Measurements from ENCODE around the gene TMEM217.

TMEM217 gene

GRCh38 chr6:37171970-37172812 is 85.8 kb downstream of the TMEM217 start:
- Histone ChIP-seq H3K4me1 (ENCODE audit: control insufficient read depth, insufficient read depth, low read length) (peaks cover 24% of the 10 kb centered on the region), H3K9ac (ENCODE audit: low read depth, low read length) (peak overlapping the region; percentile 82), H3K4me3 (ENCODE audit: low read depth, low read length) (peak overlapping the region; percentile 93), H3K36me3 (ENCODE audit: control insufficient read depth, insufficient read depth, low read length) (peaks cover 46% of the 10 kb centered on the region), H3K27ac (ENCODE audit: low read depth, low read length) (peak overlapping the region; percentile 87), H3K9me3 (ENCODE audit: control insufficient read depth, insufficient read depth, low read length) (no peaks in the 10 kb centered on the region), H3K27me3 (ENCODE audit: control insufficient read depth, insufficient read depth, low read length) (0 out of 2 replicates have a peak, but pooled peaks cover 3% of the 10 kb centered on the region)

DNA sequence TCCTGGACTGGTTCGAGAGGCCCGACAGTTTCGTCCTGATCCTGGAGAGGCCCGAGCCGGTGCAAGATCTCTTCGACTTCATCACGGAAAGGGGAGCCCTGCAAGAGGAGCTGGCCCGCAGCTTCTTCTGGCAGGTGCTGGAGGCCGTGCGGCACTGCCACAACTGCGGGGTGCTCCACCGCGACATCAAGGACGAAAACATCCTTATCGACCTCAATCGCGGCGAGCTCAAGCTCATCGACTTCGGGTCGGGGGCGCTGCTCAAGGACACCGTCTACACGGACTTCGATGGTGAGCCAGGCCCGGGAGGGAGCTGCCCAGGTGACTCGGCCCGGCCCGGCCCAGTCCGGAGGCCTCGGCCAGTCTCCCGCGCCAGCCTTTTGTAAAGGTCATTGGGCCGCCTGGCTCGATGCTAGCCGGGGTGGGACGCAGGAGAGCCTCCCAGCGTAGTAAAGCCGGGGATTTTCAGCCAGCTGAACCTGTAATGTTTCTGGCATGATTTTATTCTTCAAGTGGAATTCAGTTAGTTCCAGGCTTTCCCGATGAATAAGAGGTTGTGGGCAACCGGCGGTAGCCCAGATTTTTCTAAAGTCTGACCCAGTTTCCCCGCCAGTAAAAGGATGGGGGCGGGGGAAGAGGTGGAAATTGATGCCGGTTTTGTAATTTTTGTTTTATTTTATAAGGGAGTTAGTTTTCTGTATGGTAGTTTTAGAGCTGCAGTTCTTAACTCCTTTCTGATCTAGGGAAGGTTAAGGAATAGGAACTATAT is 86.6 kb downstream of the TMEM217 start:
- H3K4me3 ChIP-seq (ENCODE audit: low read depth, low read length): peak overlapping the region; percentile 93
- H3K27ac ChIP-seq (ENCODE audit: low read depth, low read length): peak overlapping the region; percentile 87
- H3K27me3 ChIP-seq (ENCODE audit: control insufficient read depth, insufficient read depth, low read length): 0 out of 2 replicates have a peak, but pooled peaks cover 3% of the 10 kb centered on the region
- peaks cover 24% of the 10 kb centered on the region for H3K4me1 ChIP-seq (ENCODE audit: control insufficient read depth, insufficient read depth, low read length)
- no peaks in the 10 kb centered on the region for H3K9me3 ChIP-seq (ENCODE audit: control insufficient read depth, insufficient read depth, low read length)
- H3K9ac ChIP-seq (ENCODE audit: low read depth, low read length): peak overlapping the region; percentile 82
- H3K36me3 ChIP-seq (ENCODE audit: control insufficient read depth, insufficient read depth, low read length): peaks cover 46% of the 10 kb centered on the region

DNA sequence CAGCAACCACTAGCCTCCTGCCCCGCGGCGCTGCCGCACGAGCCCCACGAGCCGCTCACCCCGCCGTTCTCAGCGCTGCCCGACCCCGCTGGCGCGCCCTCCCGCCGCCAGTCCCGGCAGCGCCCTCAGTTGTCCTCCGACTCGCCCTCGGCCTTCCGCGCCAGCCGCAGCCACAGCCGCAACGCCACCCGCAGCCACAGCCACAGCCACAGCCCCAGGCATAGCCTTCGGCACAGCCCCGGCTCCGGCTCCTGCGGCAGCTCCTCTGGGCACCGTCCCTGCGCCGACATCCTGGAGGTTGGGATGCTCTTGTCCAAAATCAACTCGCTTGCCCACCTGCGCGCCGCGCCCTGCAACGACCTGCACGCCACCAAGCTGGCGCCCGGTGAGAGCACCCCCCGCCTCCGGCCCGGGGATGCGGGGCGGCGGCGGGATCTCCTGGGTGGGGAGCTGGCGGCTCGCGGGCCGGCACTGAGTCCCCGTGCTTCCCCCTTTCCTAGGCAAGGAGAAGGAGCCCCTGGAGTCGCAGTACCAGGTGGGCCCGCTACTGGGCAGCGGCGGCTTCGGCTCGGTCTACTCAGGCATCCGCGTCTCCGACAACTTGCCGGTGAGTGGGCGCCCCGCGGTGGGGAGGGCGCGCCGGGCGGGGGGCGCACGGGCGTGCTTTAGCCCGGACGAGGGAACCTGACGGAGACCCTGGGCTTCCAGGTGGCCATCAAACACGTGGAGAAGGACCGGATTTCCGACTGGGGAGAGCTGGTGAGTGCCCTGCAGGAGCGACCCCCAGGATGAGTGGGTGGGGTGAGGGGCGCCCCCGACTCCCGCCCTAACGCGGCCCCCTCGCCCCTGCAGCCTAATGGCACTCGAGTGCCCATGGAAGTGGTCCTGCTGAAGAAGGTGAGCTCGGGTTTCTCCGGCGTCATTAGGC is 87.4 kb downstream of the TMEM217 start:
- Histone ChIP-seq H3K9ac (ENCODE audit: low read depth, low read length) (peak overlapping the region; percentile 82), H3K27me3 (ENCODE audit: control insufficient read depth, insufficient read depth, low read length) (0 out of 2 replicates have a peak, but pooled peaks cover 3% of the 10 kb centered on the region), H3K4me1 (ENCODE audit: control insufficient read depth, insufficient read depth, low read length) (peaks cover 24% of the 10 kb centered on the region), H3K9me3 (ENCODE audit: control insufficient read depth, insufficient read depth, low read length) (no peaks in the 10 kb centered on the region), H3K4me3 (ENCODE audit: low read depth, low read length) (peak overlapping the region; percentile 93), H3K36me3 (ENCODE audit: control insufficient read depth, insufficient read depth, low read length) (peaks cover 40% of the 10 kb centered on the region), H3K27ac (ENCODE audit: low read depth, low read length) (peak overlapping the region; percentile 87)

DNA sequence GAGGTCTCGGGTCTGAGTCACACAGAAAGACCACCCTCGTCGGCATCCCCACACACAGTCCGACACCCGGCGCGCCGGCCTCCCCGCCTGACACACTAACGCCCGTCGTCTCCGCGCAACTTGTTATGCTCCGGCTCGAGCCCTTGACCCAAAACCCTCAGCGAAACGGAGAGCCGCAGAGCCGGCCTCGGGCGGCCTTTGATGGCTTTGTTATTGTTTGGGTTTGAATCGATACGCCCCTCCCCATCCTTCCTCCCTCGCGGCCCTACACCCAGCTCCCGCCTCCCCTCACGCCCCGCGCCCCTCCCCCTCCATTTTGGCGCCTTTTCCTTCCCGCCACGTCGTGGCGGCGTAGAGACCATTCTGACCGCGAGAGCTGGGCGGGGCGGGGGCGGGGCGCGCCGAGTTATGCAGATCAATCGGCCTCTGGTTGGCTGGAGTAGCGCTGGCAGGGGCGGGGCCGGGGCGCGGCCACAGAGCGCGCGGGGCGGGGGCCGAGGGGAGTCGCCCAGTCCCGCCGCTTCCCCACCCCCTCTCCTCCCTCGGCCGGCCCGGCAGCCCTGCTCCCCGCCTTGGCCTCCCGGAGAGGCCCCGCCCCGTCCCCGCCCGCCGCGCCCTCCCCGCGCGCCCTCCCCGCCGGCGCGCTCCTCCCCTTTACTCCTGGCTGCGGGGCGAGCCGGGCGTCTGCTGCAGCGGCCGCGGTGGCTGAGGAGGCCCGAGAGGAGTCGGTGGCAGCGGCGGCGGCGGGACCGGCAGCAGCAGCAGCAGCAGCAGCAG is 88.3 kb downstream of the TMEM217 start, which contains the start of gene PIM1:
Gene PIM1 (plus strand): TSS at position 657 of the 777 bp plus-strand sequence. CDS start 424 bp downstream, outside the sequence.
- peak within 1 kb of the TSS; percentile 93 for H3K4me3 ChIP-seq (ENCODE audit: low read depth, low read length)
- peak within 1 kb of the TSS; percentile 99 for H3K27ac ChIP-seq (ENCODE audit: low read depth, low read length)
- H3K27me3 ChIP-seq (ENCODE audit: control insufficient read depth, insufficient read depth, low read length): 0 out of 2 replicates have a peak, but pooled peaks cover 3% of the 10 kb centered on the region
- H3K4me1 ChIP-seq (ENCODE audit: control insufficient read depth, insufficient read depth, low read length): peaks cover 24% of the 10 kb centered on the region
- peak within 1 kb of the TSS; percentile 82 for H3K9ac ChIP-seq (ENCODE audit: low read depth, low read length)
- H3K36me3 ChIP-seq (ENCODE audit: control insufficient read depth, insufficient read depth, low read length): peaks cover 32% of the 10 kb centered on the region
- no peaks in the 10 kb centered on the region for H3K9me3 ChIP-seq (ENCODE audit: control insufficient read depth, insufficient read depth, low read length)

DNA sequence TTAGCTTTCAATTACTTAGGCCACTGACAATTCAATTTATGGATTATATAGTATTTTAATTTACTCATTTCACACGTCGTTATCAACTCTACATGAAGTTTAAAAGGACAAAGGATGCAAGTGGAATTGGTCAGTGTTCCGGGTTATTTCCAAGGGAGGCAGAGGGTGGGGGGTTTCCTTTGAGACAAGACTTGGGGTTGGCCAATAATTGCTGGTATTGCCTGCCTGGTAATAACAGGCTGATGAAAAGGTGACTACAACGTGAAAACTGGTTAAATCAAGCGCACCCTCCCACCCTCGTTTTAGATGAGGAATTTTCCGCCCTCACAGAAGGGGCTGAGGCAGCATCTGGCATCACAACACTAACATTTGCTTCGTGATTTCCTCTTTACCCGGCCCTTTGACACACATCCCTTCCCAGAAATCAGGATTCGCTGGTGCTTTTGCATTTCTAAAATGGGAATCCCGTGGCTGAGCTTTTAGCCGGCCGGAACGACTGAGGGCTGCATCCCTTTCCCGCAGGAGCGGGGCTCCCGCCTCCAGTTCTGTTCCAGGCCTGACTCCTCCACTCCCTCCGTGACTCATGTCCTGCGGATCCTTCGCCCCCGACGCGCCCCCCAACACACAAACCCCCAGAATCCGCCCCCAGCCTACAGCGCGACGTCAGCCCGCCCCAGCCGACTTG is 89.0 kb downstream of the TMEM217 start:
- Histone ChIP-seq H3K4me3 (ENCODE audit: low read depth, low read length) (peak overlapping the region; percentile 80), H3K36me3 (ENCODE audit: control insufficient read depth, insufficient read depth, low read length) (peaks cover 24% of the 10 kb centered on the region), H3K4me1 (ENCODE audit: control insufficient read depth, insufficient read depth, low read length) (peaks cover 24% of the 10 kb centered on the region), H3K27ac (ENCODE audit: low read depth, low read length) (peak overlapping the region; percentile 99), H3K9ac (ENCODE audit: low read depth, low read length) (peak overlapping the region; percentile 76), H3K27me3 (ENCODE audit: control insufficient read depth, insufficient read depth, low read length) (0 out of 2 replicates have a peak, but pooled peaks cover 3% of the 10 kb centered on the region), H3K9me3 (ENCODE audit: control insufficient read depth, insufficient read depth, low read length) (no peaks in the 10 kb centered on the region)

GRCh38 chr6:37168163-37168758 is 89.7 kb downstream of the TMEM217 start:
- H3K9ac ChIP-seq (ENCODE audit: low read depth, low read length): peak overlapping the region; percentile 76

DNA sequence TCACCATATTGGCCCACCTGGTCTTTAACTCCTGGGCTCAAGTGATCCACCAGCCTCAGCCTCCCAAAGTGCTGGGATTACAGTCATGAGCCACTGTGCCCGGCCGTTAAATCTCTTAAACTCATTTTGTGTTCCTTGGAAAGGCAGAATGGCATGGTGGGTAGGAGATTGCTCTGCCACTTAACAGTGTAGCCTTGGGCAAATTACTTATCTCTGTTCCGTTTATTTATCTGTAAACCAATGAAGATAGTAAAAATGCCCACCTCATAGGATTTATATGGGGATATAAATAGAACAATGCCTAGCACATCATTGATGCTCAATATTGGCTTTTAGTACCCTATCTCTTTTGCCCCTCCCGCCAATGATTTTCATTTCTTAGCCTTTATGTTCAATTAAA is 95.2 kb downstream of the TMEM217 start:
- H3K36me3 ChIP-seq (ENCODE audit: control insufficient read depth, insufficient read depth, low read length): no peaks in the 10 kb centered on the region
- no peak overlapping the region for H3K27ac ChIP-seq (ENCODE audit: low read depth, low read length)
- H3K4me1 ChIP-seq (ENCODE audit: control insufficient read depth, insufficient read depth, low read length): no peaks in the 10 kb centered on the region
- no peak overlapping the region for H3K9ac ChIP-seq (ENCODE audit: low read depth, low read length)
- no peaks in the 10 kb centered on the region for H3K9me3 ChIP-seq (ENCODE audit: control insufficient read depth, insufficient read depth, low read length)
- H3K27me3 ChIP-seq (ENCODE audit: control insufficient read depth, insufficient read depth, low read length): no peaks in the 10 kb centered on the region
- no peak overlapping the region for H3K4me3 ChIP-seq (ENCODE audit: low read depth, low read length)

More at GRCh38 chr6:37168163-37168758, 89.7 kb downstream of the TMEM217 start:
- Histone ChIP-seq H3K4me3 (ENCODE audit: low read depth, low read length) (peak overlapping the region; percentile 80), H3K27ac (ENCODE audit: low read depth, low read length) (peak overlapping the region; percentile 99), H3K9me3 (ENCODE audit: control insufficient read depth, insufficient read depth, low read length) (no peaks in the 10 kb centered on the region), H3K36me3 (ENCODE audit: control insufficient read depth, insufficient read depth, low read length) (peaks cover 17% of the 10 kb centered on the region), H3K27me3 (ENCODE audit: control insufficient read depth, insufficient read depth, low read length) (0 out of 2 replicates have a peak, but pooled peaks cover 3% of the 10 kb centered on the region), H3K4me1 (ENCODE audit: control insufficient read depth, insufficient read depth, low read length) (peaks cover 17% of the 10 kb centered on the region)
